Measurements from ENCODE around the gene CDIP1.

The CDIP1 gene

DNA sequence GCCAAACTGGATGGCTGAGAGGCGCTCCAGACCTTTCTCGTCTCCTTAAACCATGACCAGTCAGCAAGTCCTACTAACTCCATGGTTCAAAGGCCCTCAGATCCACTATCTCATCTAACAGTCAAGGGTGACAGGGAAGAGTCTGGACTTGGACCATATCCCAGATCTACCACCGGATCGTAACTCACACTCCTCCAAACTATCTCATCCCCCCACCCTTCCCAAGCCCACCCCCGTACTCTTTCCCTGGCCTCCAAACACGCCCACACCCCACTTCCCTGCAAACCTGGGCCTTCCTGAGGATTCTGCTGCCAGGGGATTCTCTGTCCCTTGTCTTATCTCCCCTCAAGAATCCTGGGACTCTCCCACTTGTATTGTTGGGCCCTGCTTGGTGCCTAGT is 5.1 kb downstream of the CDIP1 start:
- in situ Hi-C loops (cut with MboI; ENCODE audit: low sequenced_read_pairs, unreplicated experiment), result no loop called here
- DNase-seq (ENCODE audit: low spot score), result no peak
- TF ChIP-seq, protein P1, sequence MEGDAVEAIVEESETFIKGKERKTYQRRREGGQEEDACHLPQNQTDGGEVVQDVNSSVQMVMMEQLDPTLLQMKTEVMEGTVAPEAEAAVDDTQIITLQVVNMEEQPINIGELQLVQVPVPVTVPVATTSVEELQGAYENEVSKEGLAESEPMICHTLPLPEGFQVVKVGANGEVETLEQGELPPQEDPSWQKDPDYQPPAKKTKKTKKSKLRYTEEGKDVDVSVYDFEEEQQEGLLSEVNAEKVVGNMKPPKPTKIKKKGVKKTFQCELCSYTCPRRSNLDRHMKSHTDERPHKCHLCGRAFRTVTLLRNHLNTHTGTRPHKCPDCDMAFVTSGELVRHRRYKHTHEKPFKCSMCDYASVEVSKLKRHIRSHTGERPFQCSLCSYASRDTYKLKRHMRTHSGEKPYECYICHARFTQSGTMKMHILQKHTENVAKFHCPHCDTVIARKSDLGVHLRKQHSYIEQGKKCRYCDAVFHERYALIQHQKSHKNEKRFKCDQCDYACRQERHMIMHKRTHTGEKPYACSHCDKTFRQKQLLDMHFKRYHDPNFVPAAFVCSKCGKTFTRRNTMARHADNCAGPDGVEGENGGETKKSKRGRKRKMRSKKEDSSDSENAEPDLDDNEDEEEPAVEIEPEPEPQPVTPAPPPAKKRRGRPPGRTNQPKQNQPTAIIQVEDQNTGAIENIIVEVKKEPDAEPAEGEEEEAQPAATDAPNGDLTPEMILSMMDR (IDR thresholded peaks at IDR 0.05; ENCODE audit: borderline replicate concordance, control extremely low read depth, extremely low read depth, insufficient read depth, missing control alignments), result no peak

DNA sequence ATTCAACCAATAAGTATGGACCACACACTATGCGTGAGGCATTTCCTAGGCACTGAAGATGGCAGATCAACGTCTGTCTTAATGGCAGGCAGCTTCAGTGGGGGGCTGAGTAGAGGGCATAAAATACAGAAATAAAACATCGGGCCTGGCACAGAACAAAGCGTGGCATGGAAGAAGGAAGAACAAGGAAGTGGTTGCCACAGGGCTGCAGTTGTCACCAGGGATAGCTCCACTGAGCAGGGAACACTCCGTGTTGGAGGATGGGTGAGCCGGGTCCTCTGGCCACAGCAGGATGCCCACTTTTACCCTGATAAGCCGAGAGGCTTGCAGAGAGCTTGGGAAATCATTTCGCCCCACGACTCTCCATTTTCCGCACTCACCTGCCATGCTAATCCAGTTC is 6.3 kb downstream of the CDIP1 start:
- TF ChIP-seq, protein P1 (IDR thresholded peaks at IDR 0.05; ENCODE audit: borderline replicate concordance, control extremely low read depth, extremely low read depth, insufficient read depth, missing control alignments), result no peak
- in situ Hi-C loops (cut with MboI; ENCODE audit: low sequenced_read_pairs, unreplicated experiment), result no loop called here
- no peak for DNase-seq (ENCODE audit: low spot score)

DNA sequence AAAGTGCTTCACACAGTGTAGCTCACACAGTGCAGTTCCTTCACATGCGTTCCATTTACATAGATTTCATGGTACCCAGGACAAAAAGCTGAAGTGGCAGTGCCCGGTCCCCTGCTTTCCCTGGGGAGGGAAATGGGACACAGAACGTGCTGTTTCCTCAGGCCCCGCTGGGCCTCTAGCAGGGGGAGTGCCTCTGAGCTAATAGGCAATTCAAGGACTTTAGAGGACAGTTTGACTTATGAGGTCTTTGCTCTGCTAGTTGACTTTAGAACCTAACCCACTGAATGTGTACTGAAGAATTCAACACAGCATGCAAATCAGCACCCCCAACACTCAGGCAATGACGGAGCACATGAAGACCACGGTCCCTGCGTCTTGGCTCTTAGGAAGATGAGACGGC is 6.8 kb downstream of the CDIP1 start:
- no peak for DNase-seq (ENCODE audit: low spot score)
- TF ChIP-seq, protein P1 (IDR thresholded peaks at IDR 0.05; ENCODE audit: borderline replicate concordance, control extremely low read depth, extremely low read depth, insufficient read depth, missing control alignments), result no peak
- in situ Hi-C loops (cut with MboI; ENCODE audit: low sequenced_read_pairs, unreplicated experiment), result no loop called here

DNA sequence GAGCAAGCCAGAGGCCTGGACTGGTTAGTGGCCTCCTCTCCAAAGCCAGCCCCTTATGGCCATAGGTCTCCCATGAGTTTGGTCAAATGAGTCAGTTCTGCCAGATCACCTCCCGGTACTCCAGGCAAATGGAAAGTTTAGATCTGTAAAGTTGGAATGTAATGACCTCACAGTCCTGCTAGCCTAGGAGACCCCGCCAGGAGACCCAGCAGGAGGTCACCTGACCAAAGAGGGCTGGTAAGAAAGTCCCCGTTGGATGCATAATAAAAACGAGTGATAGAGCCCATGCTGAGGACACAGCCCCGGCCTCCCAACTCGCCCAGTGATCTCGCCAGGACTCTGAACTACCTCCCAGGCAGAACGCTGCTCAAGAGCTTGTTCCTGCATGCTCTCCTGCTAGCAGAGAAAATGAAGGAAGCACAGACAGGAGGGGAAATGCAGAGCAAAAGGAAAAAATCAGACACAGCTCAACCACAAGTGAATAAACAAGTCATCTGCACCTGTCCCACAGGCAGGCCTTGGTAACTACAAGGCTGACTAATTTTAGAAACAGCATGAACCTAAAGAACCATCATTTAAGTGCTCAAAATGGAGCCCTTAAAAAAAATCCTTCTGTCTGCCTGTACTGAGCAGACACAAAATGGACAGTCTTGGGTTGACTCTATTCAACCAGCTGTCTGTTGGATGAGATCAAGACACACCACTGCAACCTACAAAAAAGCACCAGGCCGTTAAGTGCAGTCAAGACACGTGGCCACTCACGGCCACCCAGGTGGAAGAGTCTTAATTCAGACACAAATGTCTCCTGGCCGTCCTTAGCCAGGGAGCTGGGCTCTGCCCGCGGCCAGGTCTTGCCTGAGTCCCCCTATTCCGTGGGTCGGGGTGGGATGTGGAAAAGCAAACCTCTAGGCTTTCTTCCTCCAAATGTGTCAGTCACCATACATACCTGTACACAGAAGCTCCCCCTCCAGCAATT is 9.2 kb downstream of the CDIP1 start:
- TF ChIP-seq, protein P1 (IDR thresholded peaks at IDR 0.05; ENCODE audit: borderline replicate concordance, control extremely low read depth, extremely low read depth, insufficient read depth, missing control alignments), result no peak
- in situ Hi-C loops (cut with MboI; ENCODE audit: low sequenced_read_pairs, unreplicated experiment), result no loop called here

DNA sequence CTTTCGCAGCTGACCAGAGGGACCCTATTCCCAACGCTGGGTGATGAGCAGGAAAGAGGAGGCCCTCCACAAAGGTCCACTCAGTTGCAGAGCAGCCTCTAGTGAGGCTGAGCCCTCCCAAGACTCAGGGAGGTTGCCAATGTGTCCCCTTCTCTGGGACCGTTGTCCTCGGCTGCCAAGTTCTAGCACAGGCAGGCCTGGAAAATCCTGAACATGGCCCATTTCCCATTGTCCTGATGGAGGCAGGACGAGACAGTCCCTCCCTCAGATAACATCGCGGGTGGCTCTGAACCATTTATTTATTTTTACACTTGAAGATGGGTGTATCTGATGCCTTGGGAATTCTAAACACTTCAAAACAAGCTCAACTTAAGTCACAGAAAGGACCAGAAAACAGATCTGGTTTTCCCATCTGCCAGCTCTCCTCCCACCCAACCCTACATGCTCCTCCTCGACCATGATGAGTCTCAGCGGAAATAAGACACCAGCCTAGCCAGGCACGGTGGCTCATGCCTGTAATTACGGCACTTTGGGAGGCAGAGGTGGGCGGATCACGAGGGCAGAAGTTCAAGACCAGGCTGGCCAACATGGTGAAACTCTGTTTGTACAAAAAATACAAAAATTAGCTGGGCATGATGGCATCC is 12.8 kb downstream of the CDIP1 start:
- DNase-seq (ENCODE audit: low spot score), result no peak
- TF ChIP-seq, protein P1 (IDR thresholded peaks at IDR 0.05; ENCODE audit: borderline replicate concordance, control extremely low read depth, extremely low read depth, insufficient read depth, missing control alignments), result no peak
- in situ Hi-C loops (cut with MboI; ENCODE audit: low sequenced_read_pairs, unreplicated experiment), result no loop called here

More for the DNA sequence above, 9.2 kb downstream of the CDIP1 start:
- no peak for DNase-seq (ENCODE audit: low spot score)

DNA sequence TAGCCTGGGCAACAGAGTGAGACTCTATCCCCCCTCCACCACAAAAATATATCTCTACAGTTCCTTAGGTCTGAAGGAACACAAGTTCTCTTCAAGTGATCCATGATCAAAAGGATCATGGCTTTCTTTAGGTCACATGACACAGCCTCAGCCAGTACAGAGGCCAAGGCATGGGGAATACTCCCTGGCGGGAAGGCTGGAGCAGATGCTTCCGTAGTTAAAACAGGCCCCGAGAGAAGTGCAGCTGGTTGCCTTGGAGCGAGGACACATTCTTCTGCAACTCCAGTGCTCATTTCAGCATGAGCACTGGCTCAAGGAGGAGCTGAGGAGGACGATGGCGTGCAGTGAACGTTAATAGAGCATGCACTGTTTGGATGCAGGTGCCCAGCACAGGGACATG is 13.5 kb downstream of the CDIP1 start:
- in situ Hi-C loops (cut with MboI; ENCODE audit: low sequenced_read_pairs, unreplicated experiment), result no loop called here
- TF ChIP-seq, protein P1 (IDR thresholded peaks at IDR 0.05; ENCODE audit: borderline replicate concordance, control extremely low read depth, extremely low read depth, insufficient read depth, missing control alignments), result no peak
- DNase-seq (ENCODE audit: low spot score), result no peak
